Osteoblast (primary cell): ENCODE results near the gene ENGASE. TPM values are rescaled to one million over a fixed set of nuclear protein-coding genes. Genes with fewer than 3 reads are reported as not detected.

Source experiments
- DNase-seq: peaks from one replicate; pipeline ENCODE4 v3.0.0; 2011; ENCODE audit warnings: low spot score, mixed read lengths; ENCODE audit not compliant: insufficient read length; ENCODE audit errors: missing footprints
- H2AFZ ChIP-seq: 2 replicates; pipeline ENCODE4 v1.6.0; 2011; ENCODE audit warnings: mild to moderate bottlenecking, low read length
- H3K27ac ChIP-seq: 2 replicates; pipeline ENCODE4 v1.5.1; 2011; ENCODE audit warnings: mild to moderate bottlenecking, low read depth, low read length, moderate library complexity
- H3K27me3 ChIP-seq: 2 replicates; pipeline ENCODE4 v1.6.0; 2012; ENCODE audit warnings: mild to moderate bottlenecking, control low read depth, inconsistent platforms, low read length, moderate library complexity; ENCODE audit not compliant: insufficient read depth
- H3K36me3 ChIP-seq: 2 replicates; pipeline ENCODE4 v1.5.1; 2011; ENCODE audit warnings: mild to moderate bottlenecking, low read length, control low read depth, moderate library complexity; ENCODE audit not compliant: insufficient read depth
- H3K4me1 ChIP-seq: 2 replicates; pipeline ENCODE4 v1.5.1; 2011; ENCODE audit warnings: mild to moderate bottlenecking, low read length, control low read depth, moderate library complexity; ENCODE audit not compliant: insufficient read depth
- H3K4me2 ChIP-seq: 2 replicates; pipeline ENCODE4 v1.6.0; 2011; ENCODE audit warnings: mild to moderate bottlenecking, low read length; ENCODE audit not compliant: insufficient read depth
- H3K4me3 ChIP-seq: fragments of 200-600 bp; sonication (generic); 3 replicates; pipeline ENCODE4 v1.5.1; 2012; ENCODE audit warnings: mild to moderate bottlenecking, low read length, inconsistent platforms; ENCODE audit not compliant: insufficient read depth
- H3K79me2 ChIP-seq: 2 replicates; pipeline ENCODE4 v1.6.0; 2012; ENCODE audit warnings: mild to moderate bottlenecking, low read length, control low read depth, inconsistent platforms; ENCODE audit not compliant: insufficient read depth
- H3K9me3 ChIP-seq: 2 replicates; pipeline ENCODE4 v1.5.1; 2011; ENCODE audit warnings: low read depth, low read length, control low read depth
- H4K20me1 ChIP-seq: 2 replicates; pipeline ENCODE4 v1.6.0; 2012; ENCODE audit warnings: mild to moderate bottlenecking, low read length, control low read depth; ENCODE audit not compliant: insufficient read depth
- CTCF ChIP-seq: IDR thresholded peaks from 2 replicates; pipeline ENCODE4 v1.5.1; 2011; ENCODE audit warnings: mild to moderate bottlenecking, low read depth, low read length, moderate library complexity; ENCODE audit errors: extremely low read depth
- total RNA-seq: library from RNA; depleted of rRNA; stranded (reverse); fragments of >200 nt; gene quantifications from 2 replicates; pipeline ENCODE4 v1.2.3, GENCODE V29; 2012

Gene ENGASE
- total RNA-seq, 1 donor: 14.5 TPM

- no peaks in the 10 kb centered on the region for H3K9me3 ChIP-seq
- H3K27ac ChIP-seq: no peak overlapping the region
- H3K4me3 ChIP-seq: no peak overlapping the region
- H2AFZ ChIP-seq: no peak overlapping the region
- H3K36me3 ChIP-seq: peaks cover 11% of the 10 kb centered on the region
- H4K20me1 ChIP-seq: peaks cover 21% of the 10 kb centered on the region
- H3K27me3 ChIP-seq: no peaks in the 10 kb centered on the region
- peak; percentile 79 for DNase-seq
- H3K4me2 ChIP-seq: no peak overlapping the region
- H3K4me1 ChIP-seq: no peaks in the 10 kb centered on the region
- no peaks in the 10 kb centered on the region for H3K79me2 ChIP-seq
- no peak for TF ChIP-seq CTCF
Measured at GRCh38 chr17:79083191-79083971, 8.8 kb downstream of the ENGASE start.

- H2AFZ ChIP-seq: no peak overlapping the region
- H4K20me1 ChIP-seq: peaks cover 27% of the 10 kb centered on the region
- peaks cover 11% of the 10 kb centered on the region for H3K36me3 ChIP-seq
- peak; percentile 85 for DNase-seq
- no peaks in the 10 kb centered on the region for H3K27me3 ChIP-seq
- no peak overlapping the region for H3K4me2 ChIP-seq
- H3K4me1 ChIP-seq: no peaks in the 10 kb centered on the region
- H3K27ac ChIP-seq: no peak overlapping the region
- H3K4me3 ChIP-seq: no peak overlapping the region
- H3K9me3 ChIP-seq: no peaks in the 10 kb centered on the region
- no peak for TF ChIP-seq CTCF
- H3K79me2 ChIP-seq: no peaks in the 10 kb centered on the region
Measured at GRCh38 chr17:79084291-79085153, 9.9 kb downstream of the ENGASE start.

- Histone ChIP-seq H4K20me1 (peaks cover 27% of the 10 kb centered on the region), H3K79me2 (no peaks in the 10 kb centered on the region), H3K36me3 (peaks cover 10% of the 10 kb centered on the region), H3K27ac (no peak overlapping the region), H3K4me1 (no peaks in the 10 kb centered on the region), H3K27me3 (no peaks in the 10 kb centered on the region), H2AFZ (no peak overlapping the region), H3K9me3 (no peaks in the 10 kb centered on the region), H3K4me2 (no peak overlapping the region), H3K4me3 (no peak overlapping the region)
- peak; percentile 78 for DNase-seq
- TF ChIP-seq CTCF: no peak
Measured at GRCh38 chr17:79085154-79085920, 10.7 kb downstream of the ENGASE start.
